HL-60/S4 (cell line): ENCODE results near the gene DNASE2B.

Source experiments
- in situ Hi-C: fragments of 300-500 bp; cut with MboI; formaldehyde crosslinking; loops from 2 replicates; pipeline ENCODE4 v1.14.3; 2022; ENCODE audit warnings: low sequenced_read_pairs

The DNASE2B gene

GRCh38 chr1:84410328-84411095, 12.2 kb downstream of the DNASE2B start:
- in situ Hi-C loops, result no loop called here

- in situ Hi-C loops, result no loop called here
These were observed 14.1 kb downstream of the DNASE2B start for GRCh38 chr1:84412316-84412942.

GRCh38 chr1:84415396-84415795, 17.1 kb downstream of the DNASE2B start:
- in situ Hi-C loops, result no loop called here

GRCh38 chr1:84422909-84423308, 24.6 kb downstream of the DNASE2B start:
- in situ Hi-C loops, result no loop called here

- in situ Hi-C loops, result loop anchor here (25.0 kb wide), 3 partner anchors 338 to 513 kb away; no protein-coding TSS in a partner anchor
These were observed 26.3 kb downstream of the DNASE2B start for GRCh38 chr1:84424513-84425149.

- in situ Hi-C loops, result loop anchor here (25.0 kb wide), 3 partner anchors 337 to 513 kb away; no protein-coding TSS in a partner anchor
These were observed 27.0 kb downstream of the DNASE2B start for GRCh38 chr1:84425150-84425896.

GRCh38 chr1:84426376-84426775, 28.1 kb downstream of the DNASE2B start:
- in situ Hi-C loops, result loop anchor here (25.0 kb wide), 3 partner anchors 336 to 514 kb away; no protein-coding TSS in a partner anchor

- in situ Hi-C loops, result loop anchor here (25.0 kb wide), 3 partner anchors 335 to 515 kb away; no protein-coding TSS in a partner anchor
These were observed 29.2 kb downstream of the DNASE2B start for GRCh38 chr1:84427250-84428188.

- in situ Hi-C loops, result loop anchor here (25.0 kb wide), 3 partner anchors 334 to 516 kb away; no protein-coding TSS in a partner anchor
These were observed 30.0 kb downstream of the DNASE2B start for GRCh38 chr1:84428235-84428634.

- in situ Hi-C loops, result loop anchor here (25.0 kb wide), 3 partner anchors 333 to 517 kb away; no protein-coding TSS in a partner anchor
These were observed 30.9 kb downstream of the DNASE2B start for GRCh38 chr1:84429231-84429630.

GRCh38 chr1:84430546-84430945, 32.3 kb downstream of the DNASE2B start:
- in situ Hi-C loops, result loop anchor here (10.0 to 25.0 kb wide), 4 partner anchors 276 to 518 kb away; no protein-coding TSS in a partner anchor

GRCh38 chr1:84433258-84434080, 35.2 kb downstream of the DNASE2B start:
- in situ Hi-C loops, result loop anchor here (10.0 to 25.0 kb wide), 4 partner anchors 279 to 521 kb away; no protein-coding TSS in a partner anchor

- in situ Hi-C loops, result loop anchor here (10.0 to 25.0 kb wide), 4 partner anchors 279 to 522 kb away; no protein-coding TSS in a partner anchor
These were observed 35.9 kb downstream of the DNASE2B start for GRCh38 chr1:84434081-84434769.

- in situ Hi-C loops, result loop anchor here (10.0 to 25.0 kb wide), 4 partner anchors 280 to 523 kb away; no protein-coding TSS in a partner anchor
These were observed 36.7 kb downstream of the DNASE2B start for GRCh38 chr1:84434801-84435549.

- in situ Hi-C loops, result loop anchor here (10.0 to 25.0 kb wide), 4 partner anchors 282 to 525 kb away; no protein-coding TSS in a partner anchor
These were observed 38.8 kb downstream of the DNASE2B start for GRCh38 chr1:84436876-84437655.

- in situ Hi-C loops, result loop anchor here (25.0 kb wide), 3 partner anchors 320 to 530 kb away; no protein-coding TSS in a partner anchor
These were observed 44.0 kb downstream of the DNASE2B start for GRCh38 chr1:84442256-84442655.
